KOPT-K1 (cell line): ENCODE data around the gene TMEM207.
"Not testable (repeated sequence)": the region's sequence is repeated elsewhere in the genome, so short reads cannot be mapped to it uniquely, and the experiment has no call there.

Experiments
- H3K27ac ChIP-seq: fragments of 200-600 bp; sonication (generic); 2 replicates; pipeline ENCODE4 v1.5.1; 2016; ENCODE audit warnings: antibody characterized with exemption, mild to moderate bottlenecking, low read depth, low read length; ENCODE audit not compliant: poor library complexity, severe bottlenecking
- H3K36me3 ChIP-seq: fragments of 200-600 bp; sonication (generic); 2 replicates; pipeline ENCODE4 v1.5.1; 2017; ENCODE audit warnings: antibody characterized with exemption, mild to moderate bottlenecking, low read length, moderate library complexity; ENCODE audit not compliant: insufficient read depth
- H3K9me3 ChIP-seq: fragments of 200-600 bp; sonication (generic); 2 replicates; pipeline ENCODE4 v1.5.1; 2017; ENCODE audit warnings: antibody characterized with exemption, low read length, mild to moderate bottlenecking; ENCODE audit not compliant: insufficient read depth, poor library complexity, severe bottlenecking

Gene TMEM207

DNA sequence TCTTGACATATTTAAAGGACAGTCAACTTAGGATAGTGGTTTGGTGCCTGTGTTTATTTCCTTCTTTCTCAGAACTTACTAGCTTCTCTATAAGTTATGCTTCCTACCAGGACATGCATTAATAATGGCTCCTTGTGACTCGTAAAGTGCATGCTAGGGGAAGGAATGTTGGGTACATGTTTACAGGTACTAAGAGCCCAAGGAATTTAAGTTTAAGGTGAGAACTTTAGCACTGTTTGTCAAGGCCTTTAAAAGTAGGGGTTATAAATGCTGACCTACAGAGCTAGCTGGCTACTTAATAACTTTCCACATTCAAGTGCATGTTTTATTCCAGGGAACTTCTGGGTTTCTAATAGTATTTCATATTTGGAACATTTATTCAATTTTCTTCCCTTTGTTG lies at the start of gene TMEM207:
Gene TMEM207, minus strand, starts transcription at position 101 of the 400 bp plus-strand sequence. Its CDS starts 92 bp downstream, at position 9.
- Histone ChIP-seq H3K36me3 (no peaks in the 10 kb centered on the region), H3K9me3 (no peaks in the 10 kb centered on the region), H3K27ac (no peak within 1 kb of the TSS)

DNA sequence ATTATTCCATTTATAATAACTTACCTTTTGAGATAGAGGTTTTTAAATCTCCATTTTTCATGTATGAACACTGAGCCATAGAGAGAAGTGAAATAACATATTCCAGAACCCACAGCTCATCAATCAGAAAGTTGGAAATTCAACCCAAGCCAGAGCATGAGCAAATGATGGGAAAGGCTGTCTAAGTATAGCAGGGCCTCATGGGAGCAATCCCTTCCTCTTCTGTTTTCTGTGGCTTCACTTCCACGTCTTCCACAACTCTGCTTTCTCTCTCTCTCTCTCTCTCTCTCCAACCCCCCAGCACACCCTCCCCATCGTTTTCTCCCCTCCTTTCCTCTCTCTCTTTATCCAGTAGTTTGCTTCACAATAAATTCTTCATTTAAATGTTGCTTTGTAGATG lies 49.4 kb upstream of the TMEM207 start:
- H3K9me3 ChIP-seq = no peaks in the 10 kb centered on the region
- H3K27ac ChIP-seq = no peak overlapping the region
- H3K36me3 ChIP-seq = no peaks in the 10 kb centered on the region

DNA sequence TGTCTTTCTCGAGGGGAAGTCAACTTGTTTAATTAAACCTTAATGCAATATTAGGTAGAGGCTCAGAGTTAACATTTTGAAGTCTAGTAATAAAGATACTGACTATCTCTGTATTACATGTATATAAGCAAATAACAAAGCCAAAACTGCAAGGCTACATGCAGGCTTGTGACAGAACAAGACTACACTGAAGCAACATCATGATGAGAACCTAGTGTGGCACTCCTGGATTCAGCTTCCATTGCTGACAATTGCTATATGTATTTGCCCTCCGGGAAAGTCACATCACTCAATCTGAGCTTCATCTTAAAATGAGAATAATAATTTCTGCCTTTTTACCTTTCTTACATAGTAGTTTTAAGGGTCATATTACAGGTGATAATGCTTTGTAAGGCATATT lies 48.6 kb upstream of the TMEM207 start:
- Histone ChIP-seq H3K27ac (no peak overlapping the region), H3K36me3 (no peaks in the 10 kb centered on the region), H3K9me3 (no peaks in the 10 kb centered on the region)

DNA sequence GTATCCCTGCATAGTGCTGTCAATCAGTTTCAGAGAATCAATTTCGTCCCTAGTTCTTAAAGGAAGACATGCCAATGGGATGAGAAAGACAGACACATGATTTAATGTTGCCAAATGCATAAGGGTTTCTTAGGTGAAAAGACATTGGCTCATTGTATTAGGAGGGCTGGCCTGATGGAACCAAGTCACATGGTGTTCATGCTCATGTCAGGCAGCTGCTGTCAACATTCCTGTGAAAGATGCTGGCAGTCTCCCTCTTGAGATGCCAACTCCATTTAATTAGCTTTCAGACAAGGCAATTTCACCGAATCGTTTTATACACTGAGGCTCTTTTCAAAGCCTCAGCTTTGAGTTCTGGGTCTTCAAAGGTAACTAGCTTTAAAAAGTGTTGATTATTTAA lies 48.1 kb upstream of the TMEM207 start:
- no peak overlapping the region for H3K27ac ChIP-seq
- H3K9me3 ChIP-seq = no peaks in the 10 kb centered on the region
- no peaks in the 10 kb centered on the region for H3K36me3 ChIP-seq

DNA sequence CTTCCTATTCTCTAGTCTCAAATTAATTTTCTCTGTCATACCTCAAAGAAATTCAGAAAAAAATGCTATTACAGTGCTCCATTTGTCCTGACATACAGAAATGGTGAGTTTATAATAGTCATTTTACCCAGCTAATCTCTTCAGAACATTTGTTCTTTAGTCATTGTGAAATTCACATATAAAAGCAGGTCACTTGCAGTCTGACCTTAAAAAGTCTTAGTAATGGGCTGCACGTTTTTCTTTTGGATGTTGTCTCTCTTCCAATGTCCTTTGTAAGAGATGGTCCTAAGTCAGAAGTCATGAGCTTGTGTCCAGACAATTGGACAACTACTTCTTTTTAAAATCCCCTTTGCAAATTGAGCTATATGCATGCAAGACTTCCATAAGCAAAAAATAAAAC lies 47.2 kb upstream of the TMEM207 start:
- H3K36me3 ChIP-seq = no peaks in the 10 kb centered on the region
- no peaks in the 10 kb centered on the region for H3K9me3 ChIP-seq
- no peak overlapping the region for H3K27ac ChIP-seq

DNA sequence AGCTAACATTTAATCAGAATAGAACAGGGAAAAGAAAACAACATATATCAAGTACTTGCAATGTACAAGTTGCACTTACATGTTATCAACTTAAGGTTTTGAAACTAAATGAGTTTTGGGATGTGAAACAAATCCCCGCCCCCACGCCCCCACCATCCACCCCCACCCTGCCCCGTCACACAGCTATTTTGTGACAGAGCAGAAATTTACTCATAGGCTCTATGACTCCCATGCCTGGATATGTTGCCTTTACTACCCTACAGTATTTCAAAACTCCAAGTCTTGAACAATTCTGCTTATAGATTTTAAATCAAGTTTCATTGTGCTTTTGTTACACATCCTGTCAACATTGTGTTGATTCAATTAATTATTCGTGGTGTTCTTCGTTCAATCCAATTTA lies 46.1 kb upstream of the TMEM207 start:
- no peaks in the 10 kb centered on the region for H3K9me3 ChIP-seq

DNA sequence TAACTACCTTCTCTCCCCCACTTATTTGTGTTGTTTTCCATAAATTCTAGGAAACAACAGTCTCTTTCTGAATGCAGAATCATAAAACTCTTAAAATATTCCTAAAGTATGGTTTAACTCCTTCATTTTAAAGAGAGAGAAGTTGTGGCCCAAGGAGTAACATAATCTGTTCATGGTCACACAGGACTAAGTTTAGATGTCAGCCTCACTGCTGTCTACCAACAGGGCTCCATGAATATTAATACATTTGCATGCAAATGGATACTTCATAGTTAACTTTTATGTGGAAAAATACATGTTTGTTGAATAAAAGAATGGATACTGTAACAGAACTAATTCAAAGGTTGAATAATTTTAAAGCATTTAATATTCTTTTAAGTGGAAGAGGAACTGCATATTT lies 45.7 kb upstream of the TMEM207 start:
- Histone ChIP-seq H3K27ac (no peak overlapping the region), H3K9me3 (no peaks in the 10 kb centered on the region), H3K36me3 (no peaks in the 10 kb centered on the region)

More for the DNA sequence above, 46.1 kb upstream of the TMEM207 start:
- Histone ChIP-seq H3K36me3 (no peaks in the 10 kb centered on the region), H3K27ac (no peak overlapping the region)

DNA sequence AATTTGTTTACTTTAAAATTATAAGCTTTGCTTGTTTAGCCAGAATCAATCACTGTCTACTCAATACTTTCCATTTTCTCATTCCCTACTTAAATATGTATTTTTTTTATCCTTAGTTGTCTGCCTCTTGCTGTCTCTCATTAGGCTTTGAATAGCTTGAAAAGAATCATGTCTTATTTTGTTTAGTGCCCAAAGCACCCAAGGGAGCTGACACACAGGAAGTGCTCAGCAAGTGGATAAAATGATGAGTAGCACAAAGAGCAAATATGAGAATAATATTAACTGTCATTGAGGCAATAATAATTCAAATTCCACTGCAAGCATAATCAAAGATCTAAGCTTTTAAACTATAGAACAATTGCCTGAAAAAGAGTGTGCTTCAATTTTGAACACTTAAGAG lies 45.2 kb upstream of the TMEM207 start:
- Histone ChIP-seq H3K27ac (no peak overlapping the region), H3K9me3 (no peaks in the 10 kb centered on the region), H3K36me3 (no peaks in the 10 kb centered on the region)

DNA sequence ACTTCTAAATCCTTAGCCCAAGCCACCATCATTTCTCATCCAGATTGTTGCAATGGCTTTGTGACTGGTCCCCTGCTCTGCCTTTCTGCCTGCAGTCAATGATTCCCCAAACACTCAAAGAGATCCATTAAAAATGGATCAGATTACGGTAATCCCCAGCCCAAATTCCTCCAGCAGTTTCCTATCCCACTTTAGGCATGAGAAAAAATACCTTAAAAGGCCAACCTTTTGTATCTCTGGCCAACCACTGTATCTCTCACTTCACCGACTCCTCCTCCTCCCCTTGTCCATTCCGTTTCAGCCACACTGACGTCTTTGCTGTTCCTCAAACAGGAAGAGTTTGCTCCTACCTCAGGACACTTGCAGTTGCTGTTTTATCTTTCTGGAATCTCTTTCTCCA lies 43.3 kb upstream of the TMEM207 start:
- H3K9me3 ChIP-seq = no peaks in the 10 kb centered on the region
- H3K27ac ChIP-seq = no peak overlapping the region
- H3K36me3 ChIP-seq = no peaks in the 10 kb centered on the region

DNA sequence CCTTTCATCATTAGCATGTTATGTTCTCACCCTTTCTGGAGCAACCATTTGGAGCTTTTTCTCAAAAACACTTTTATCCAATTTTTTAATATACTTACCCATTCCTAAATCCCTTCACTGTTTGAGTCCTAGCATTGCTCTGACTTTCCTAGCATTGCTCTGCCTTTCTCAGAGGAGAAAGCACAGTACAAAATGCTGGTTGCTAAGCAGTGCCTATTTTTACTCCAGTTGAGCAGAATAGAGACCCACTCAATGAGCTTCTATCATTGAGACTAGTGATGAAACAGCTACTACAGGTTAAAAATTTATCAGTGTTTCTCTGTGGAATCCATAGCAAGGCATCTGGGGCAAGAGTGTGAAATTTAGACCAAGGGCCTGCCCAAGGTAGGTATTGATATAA lies 42.4 kb upstream of the TMEM207 start:
- Histone ChIP-seq H3K9me3 (no peaks in the 10 kb centered on the region), H3K36me3 (no peaks in the 10 kb centered on the region), H3K27ac (no peak overlapping the region)

DNA sequence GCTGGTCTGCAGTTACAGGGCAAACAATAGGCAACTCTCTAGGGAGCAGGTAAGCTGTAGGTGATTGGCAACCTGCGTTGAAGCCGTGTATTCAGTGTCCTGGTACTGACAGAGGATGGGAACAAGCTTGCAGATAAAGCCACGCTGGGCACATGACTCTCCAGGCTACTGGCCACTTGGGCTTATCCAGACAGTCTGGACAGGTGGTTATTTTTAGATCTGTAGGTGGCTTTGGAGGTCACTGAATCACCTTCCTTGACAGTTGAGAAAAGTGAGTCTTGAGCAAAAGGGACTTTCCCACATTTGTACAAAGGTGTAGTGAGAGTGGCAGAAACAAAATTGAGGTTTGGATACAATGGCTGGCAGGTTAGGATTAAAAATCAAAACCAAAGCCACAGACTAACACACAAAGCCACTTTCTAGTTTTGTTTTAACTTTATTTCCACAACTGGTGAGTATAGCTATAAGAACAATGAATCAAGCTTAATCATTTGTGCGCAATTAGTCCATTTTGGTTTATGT lies 41.9 kb upstream of the TMEM207 start:
- Histone ChIP-seq H3K36me3 (no peaks in the 10 kb centered on the region), H3K9me3 (no peaks in the 10 kb centered on the region), H3K27ac (no peak overlapping the region)

DNA sequence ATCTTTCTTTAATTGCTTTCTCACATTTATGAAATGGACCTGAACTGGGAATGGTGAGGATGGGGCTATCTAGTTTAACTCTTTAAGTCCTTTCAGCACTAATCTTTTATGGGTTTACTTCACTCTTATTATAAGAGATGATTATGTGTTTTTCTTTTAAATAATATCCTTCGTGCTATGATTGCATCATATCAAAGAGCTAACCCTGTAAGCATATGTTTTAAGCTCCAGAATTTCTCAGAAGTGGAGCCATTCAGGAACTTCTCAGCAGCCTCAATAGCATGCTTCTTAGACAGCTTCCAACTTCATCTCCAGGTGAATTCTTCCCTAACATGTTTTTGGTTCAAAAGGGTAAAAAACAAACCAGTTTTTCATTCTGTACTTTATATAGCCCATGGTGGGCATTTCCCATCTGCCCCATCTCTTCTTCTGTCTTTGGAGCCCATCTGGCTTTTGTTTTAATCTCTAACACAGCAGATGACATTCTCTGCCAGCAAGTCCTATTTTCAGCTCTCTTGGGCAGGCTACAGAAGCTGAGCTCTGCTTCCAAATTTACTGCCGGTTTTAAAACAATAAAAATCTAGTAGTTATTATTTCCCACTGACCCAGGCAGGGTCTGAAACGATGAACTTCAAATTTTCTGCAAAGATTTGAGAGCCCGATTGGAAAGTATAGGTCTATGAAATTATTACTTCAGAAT lies 37.4 kb upstream of the TMEM207 start:
- Histone ChIP-seq H3K36me3 (no peaks in the 10 kb centered on the region), H3K9me3 (no peaks in the 10 kb centered on the region), H3K27ac (no peak overlapping the region)

DNA sequence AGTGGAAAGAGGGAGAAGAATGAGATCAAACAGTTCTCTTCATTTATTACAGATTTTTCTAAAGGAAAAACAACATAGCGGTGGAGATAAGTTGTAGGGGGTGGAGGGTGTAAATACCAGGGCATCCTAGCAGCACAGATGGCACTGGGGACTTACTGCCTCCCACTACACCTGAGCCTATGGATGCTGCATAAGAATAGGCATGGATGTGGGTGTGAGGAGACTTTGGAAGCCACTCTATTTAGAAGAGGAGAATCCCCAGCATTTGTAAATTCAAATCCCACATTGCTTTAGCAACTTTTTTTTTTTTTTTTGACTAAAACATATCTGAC lies 36.8 kb upstream of the TMEM207 start:
- H3K9me3 ChIP-seq = no peaks in the 10 kb centered on the region
- H3K27ac ChIP-seq = no peak overlapping the region
- H3K36me3 ChIP-seq = no peaks in the 10 kb centered on the region

DNA sequence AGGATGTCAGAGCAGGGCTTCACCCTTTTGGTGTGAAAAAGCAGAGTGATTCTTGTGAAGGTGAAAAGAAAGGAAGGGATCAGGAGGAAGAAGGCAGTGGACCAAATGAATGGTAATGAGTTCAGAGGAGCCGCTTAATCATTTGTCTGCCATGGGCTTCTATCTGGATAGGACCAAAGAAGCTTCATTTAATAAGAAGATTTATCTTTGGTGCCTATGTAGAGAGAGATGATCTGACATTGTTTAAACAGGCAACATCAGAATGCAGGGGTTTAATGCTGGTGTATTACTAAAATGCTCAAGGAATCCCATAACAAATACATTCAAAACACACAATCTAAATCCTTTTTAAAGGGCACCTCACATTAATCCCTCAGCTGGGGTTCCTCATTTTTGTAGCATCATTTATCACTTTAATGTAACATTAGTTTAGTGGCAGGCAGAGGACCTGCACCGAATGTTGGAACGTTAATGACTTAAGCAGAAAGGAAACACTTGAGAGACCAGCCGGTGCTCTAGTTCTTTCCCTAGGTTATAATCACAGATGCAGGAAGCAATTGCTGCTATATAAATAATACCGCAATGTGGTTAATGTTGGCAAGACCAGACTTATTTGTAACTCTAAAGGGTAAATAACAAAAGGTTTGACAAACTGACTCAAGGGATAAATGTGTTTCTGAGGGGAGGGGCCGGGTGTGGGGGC lies 36.3 kb upstream of the TMEM207 start:
- no peaks in the 10 kb centered on the region for H3K9me3 ChIP-seq
- no peaks in the 10 kb centered on the region for H3K36me3 ChIP-seq
- no peak overlapping the region for H3K27ac ChIP-seq

DNA sequence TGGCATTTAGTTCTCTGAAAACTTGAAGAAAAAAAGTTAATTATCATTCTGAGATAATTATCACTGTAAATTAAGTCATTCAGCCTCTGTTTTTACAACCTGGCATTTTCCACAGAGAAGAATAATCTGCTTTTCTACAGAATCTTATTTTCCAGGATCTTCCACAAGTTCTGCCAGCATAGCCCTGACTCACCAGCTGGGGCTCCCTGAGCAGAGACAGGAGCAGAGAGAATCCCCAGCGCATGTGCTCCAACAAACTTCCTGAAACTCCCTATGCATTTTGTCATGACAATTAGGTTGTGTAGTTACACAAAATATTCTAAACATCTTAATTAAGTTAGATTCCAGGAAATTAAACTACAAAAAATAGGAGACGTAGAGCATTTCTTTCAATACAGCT lies 32.1 kb upstream of the TMEM207 start:
- no peaks in the 10 kb centered on the region for H3K36me3 ChIP-seq
- no peak overlapping the region for H3K27ac ChIP-seq
- no peaks in the 10 kb centered on the region for H3K9me3 ChIP-seq

DNA sequence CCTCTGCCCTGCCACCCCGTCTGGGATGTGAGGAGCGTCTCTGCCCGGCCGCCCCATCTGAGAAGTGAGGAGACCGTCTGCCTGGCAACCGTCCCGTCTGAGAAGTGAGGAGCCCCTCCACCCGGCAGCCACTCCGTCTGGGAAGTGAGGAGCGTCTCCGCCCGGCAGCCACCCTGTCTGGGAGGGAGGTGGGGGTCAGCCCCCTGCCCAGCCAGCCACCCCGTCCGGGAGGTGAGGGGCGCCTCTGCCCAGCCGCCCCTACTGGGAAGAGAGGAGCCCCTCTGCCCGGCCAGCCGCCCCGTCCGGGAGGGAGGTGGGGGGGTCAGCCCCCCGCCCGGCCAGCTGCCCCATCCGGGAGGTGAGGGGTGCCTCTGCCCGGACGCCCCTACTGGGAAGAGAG lies 23.6 kb upstream of the TMEM207 start:
- not testable (repeated sequence) for H3K9me3 ChIP-seq, H3K36me3 ChIP-seq, H3K27ac ChIP-seq
